ENCODE results near the gene ATP12A. TPM values are rescaled to one million over a fixed set of nuclear protein-coding genes. Genes with fewer than 3 reads are reported as not detected.
A peak's percentile ranks its signal among the peaks of the same experiment; 100 is the strongest.

The ATP12A gene
- total RNA-seq, 1 experiment from 2014 or later, result 0.40 TPM

DNA sequence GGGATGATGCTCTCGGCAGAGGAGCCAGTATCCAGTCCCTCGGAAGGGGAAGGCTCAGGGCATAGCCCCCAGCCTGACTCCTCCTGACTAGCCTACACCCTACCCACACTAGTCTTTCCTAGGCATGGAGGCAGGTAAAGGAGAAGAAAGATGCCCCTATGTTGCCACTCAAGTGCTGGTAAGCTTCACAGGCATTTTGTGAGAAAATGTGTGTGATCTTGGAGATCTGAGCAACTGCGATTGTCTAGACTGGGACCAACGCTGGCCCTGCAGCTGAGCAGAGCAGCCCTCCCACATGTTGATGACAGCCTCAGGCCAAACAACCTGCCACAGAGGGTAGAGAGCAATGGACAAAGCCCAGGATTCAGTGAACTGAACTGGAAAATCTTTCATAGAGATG is 11.7 kb upstream of the ATP12A start:
- TF ChIP-seq, protein P1, sequence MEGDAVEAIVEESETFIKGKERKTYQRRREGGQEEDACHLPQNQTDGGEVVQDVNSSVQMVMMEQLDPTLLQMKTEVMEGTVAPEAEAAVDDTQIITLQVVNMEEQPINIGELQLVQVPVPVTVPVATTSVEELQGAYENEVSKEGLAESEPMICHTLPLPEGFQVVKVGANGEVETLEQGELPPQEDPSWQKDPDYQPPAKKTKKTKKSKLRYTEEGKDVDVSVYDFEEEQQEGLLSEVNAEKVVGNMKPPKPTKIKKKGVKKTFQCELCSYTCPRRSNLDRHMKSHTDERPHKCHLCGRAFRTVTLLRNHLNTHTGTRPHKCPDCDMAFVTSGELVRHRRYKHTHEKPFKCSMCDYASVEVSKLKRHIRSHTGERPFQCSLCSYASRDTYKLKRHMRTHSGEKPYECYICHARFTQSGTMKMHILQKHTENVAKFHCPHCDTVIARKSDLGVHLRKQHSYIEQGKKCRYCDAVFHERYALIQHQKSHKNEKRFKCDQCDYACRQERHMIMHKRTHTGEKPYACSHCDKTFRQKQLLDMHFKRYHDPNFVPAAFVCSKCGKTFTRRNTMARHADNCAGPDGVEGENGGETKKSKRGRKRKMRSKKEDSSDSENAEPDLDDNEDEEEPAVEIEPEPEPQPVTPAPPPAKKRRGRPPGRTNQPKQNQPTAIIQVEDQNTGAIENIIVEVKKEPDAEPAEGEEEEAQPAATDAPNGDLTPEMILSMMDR (IDR thresholded peaks at IDR 0.05; ENCODE audit: unreplicated experiment), result no peak
- Mint-ChIP-seq H3K4me3 (ENCODE audit: low read depth, unreplicated experiment) (no peak overlapping the region), H3K27ac (ENCODE audit: unreplicated experiment) (no peak overlapping the region), H3K27me3 (ENCODE audit: unreplicated experiment) (no peaks in the 10 kb centered on the region), H3K4me1 (ENCODE audit: low read depth, unreplicated experiment) (peaks cover 20% of the 10 kb centered on the region), H3K9me3 (ENCODE audit: low read depth, unreplicated experiment) (no peaks in the 10 kb centered on the region), H3K36me3 (ENCODE audit: insufficient read depth, unreplicated experiment) (no peaks in the 10 kb centered on the region)
- CTCF ChIA-PET, result interaction anchor here (1.2 kb wide), 1 partner anchor 63 kb away, joined by 6 read pairs; no protein-coding TSS in a partner anchor
- DNase-seq, result no peak
- no TSS peak for BruUV-seq (replicated peaks)
- intact Hi-C loops (cut with micrococcal nuclease; ENCODE audit: unreplicated experiment), result no loop called here

DNA sequence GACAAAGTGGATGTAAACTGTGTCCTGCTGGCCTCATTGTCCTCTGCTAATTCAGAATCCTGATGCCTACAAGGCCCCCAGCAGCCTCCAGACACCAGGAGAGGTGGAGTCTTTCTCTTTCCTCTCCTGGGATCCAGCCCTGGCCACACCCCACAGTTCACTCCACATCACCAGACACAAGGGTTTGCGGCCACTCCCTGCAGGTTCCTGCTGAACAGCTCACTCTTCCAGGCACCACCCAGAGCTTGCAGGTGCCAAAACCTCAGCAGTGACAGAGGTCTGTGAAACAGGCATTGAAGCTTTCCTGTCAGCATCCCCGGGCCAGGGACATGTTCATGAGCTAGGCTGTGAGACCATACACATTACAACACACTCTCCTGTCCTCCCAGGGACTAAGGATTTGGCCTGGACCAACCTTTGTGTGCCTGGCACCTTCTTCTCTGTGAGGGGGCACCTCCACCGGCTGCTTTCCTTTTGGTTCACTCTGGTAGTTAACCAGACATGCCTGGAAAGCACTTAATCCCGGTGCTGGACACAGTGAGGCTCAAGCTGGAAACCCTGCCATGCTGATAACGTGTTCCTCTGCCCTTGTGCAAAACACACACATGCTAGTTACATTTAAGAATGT is 11.1 kb upstream of the ATP12A start:
- Mint-ChIP-seq H3K9me3 (ENCODE audit: low read depth, unreplicated experiment) (no peaks in the 10 kb centered on the region), H3K4me3 (ENCODE audit: low read depth, unreplicated experiment) (no peak overlapping the region), H3K36me3 (ENCODE audit: insufficient read depth, unreplicated experiment) (no peaks in the 10 kb centered on the region), H3K4me1 (ENCODE audit: low read depth, unreplicated experiment) (peaks cover 20% of the 10 kb centered on the region), H3K27ac (ENCODE audit: unreplicated experiment) (no peak overlapping the region), H3K27me3 (ENCODE audit: unreplicated experiment) (no peaks in the 10 kb centered on the region)
- CTCF ChIA-PET, result interaction anchor here (1.2 kb wide), 1 partner anchor 63 kb away, joined by 6 read pairs; no protein-coding TSS in a partner anchor
- no TSS peak for BruUV-seq (replicated peaks)
- TF ChIP-seq, protein P1 (IDR thresholded peaks at IDR 0.05; ENCODE audit: unreplicated experiment), result no peak
- DNase-seq, result peak; percentile 54
- intact Hi-C loops (cut with micrococcal nuclease; ENCODE audit: unreplicated experiment), result no loop called here

DNA sequence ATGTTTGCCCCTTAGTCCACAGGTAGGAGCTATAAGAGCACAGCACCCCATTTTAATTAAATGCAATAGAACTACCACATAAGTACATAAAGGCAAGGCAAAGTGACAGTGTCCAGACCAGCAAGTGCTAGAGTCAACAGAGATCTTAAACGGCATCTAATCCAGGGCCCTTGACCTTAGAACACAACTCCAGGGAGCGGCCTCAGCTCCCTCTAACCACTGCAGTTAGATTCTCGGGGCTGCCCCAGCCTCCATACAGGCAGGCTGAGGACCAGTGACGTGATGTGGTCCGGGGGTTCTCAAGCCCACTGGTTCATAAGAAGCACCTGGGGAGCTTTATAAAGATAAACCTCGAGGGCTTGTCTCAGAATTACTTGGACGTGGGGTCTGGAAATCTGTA is 10.0 kb upstream of the ATP12A start:
- BruUV-seq (replicated peaks), result no TSS peak
- intact Hi-C loops (cut with micrococcal nuclease; ENCODE audit: unreplicated experiment), result no loop called here
- H3K4me3 Mint-ChIP-seq (ENCODE audit: low read depth, unreplicated experiment), result no peak overlapping the region
- no peak overlapping the region for H3K27ac Mint-ChIP-seq (ENCODE audit: unreplicated experiment)
- no peaks in the 10 kb centered on the region for H3K9me3 Mint-ChIP-seq (ENCODE audit: low read depth, unreplicated experiment)
- H3K4me1 Mint-ChIP-seq (ENCODE audit: low read depth, unreplicated experiment), result peaks cover 20% of the 10 kb centered on the region
- CTCF ChIA-PET, result interaction anchor here (1.0 kb wide), 1 partner anchor 65 kb away, joined by 3 read pairs; no protein-coding TSS in a partner anchor
- no peak for DNase-seq
- no peaks in the 10 kb centered on the region for H3K27me3 Mint-ChIP-seq (ENCODE audit: unreplicated experiment)
- TF ChIP-seq, protein P1 (IDR thresholded peaks at IDR 0.05; ENCODE audit: unreplicated experiment), result no peak
- H3K36me3 Mint-ChIP-seq (ENCODE audit: insufficient read depth, unreplicated experiment), result no peaks in the 10 kb centered on the region

DNA sequence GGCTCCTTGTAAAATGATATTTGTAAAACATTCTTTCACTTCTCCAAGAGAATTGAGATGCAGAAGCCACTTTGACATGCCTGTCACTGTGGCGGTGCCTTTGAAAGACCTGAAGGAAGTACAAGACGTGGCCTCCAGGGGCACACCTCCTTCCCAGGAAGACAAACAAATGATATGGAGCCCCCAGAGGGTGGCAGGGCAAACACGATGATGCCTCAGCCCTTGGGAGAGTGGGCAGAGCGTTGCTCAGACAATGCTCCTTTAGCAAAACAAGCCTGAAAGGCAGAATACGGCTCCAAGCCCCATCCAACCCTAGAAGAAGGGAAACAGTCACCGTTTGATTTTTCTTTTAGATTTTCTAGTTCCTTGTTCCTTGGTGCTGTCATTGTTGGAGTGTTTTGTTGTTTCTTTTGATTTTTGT is 9.2 kb upstream of the ATP12A start:
- BruUV-seq (replicated peaks), result no TSS peak

More for the DNA sequence above, 9.2 kb upstream of the ATP12A start:
- intact Hi-C loops (cut with micrococcal nuclease; ENCODE audit: unreplicated experiment), result loop anchor here (1.0 kb wide), 1 partner anchor 66 kb away; no protein-coding TSS in a partner anchor
- no peaks in the 10 kb centered on the region for H3K9me3 Mint-ChIP-seq (ENCODE audit: low read depth, unreplicated experiment)
- CTCF ChIA-PET, result interaction anchor here (1.0 kb wide), 1 partner anchor 66 kb away, joined by 3 read pairs; no protein-coding TSS in a partner anchor
- no peak overlapping the region for H3K4me3 Mint-ChIP-seq (ENCODE audit: low read depth, unreplicated experiment)
- DNase-seq, result peak; percentile 33
- peaks cover 20% of the 10 kb centered on the region for H3K4me1 Mint-ChIP-seq (ENCODE audit: low read depth, unreplicated experiment)
- no peak overlapping the region for H3K27ac Mint-ChIP-seq (ENCODE audit: unreplicated experiment)
- H3K36me3 Mint-ChIP-seq (ENCODE audit: insufficient read depth, unreplicated experiment), result no peaks in the 10 kb centered on the region
- TF ChIP-seq, protein P1 (IDR thresholded peaks at IDR 0.05; ENCODE audit: unreplicated experiment), result peak; percentile 39
- no peaks in the 10 kb centered on the region for H3K27me3 Mint-ChIP-seq (ENCODE audit: unreplicated experiment)
